WTC11 (cell line): ENCODE measurements around the gene LIPH. TPM values are rescaled to one million over a fixed set of nuclear protein-coding genes. Genes with fewer than 3 reads are reported as not detected.
A peak's percentile ranks its signal among the peaks of the same experiment; 100 is the strongest.

Experiments
- ATAC-seq: fragments of 200-7000 bp; cut with Tn5 transposase; 2 replicates; pipeline ENCODE4 v1.10.0; 2021; ENCODE audit warnings: mild to moderate bottlenecking, moderate library complexity
- CTCF ChIA-PET: fragments of 300-600 bp; sonication (Branson Sonifier 250); formaldehyde crosslinking; loops from one replicate; lab custom pipeline; 2021; ENCODE audit warnings: antibody characterized with exemption; lab: Charles Lee
- POLR2A ChIA-PET: fragments of 350-600 bp; sonication (Branson Sonifier 250); formaldehyde crosslinking; loops from one replicate; lab custom pipeline; 2021; ENCODE audit warnings: antibody characterized with exemption; lab: Charles Lee
- DNase-seq: peaks from one replicate; pipeline ENCODE4 v3.0.0; 2021; ENCODE audit warnings: low spot score
- H3K27ac Mint-ChIP-seq: 2 replicates; pipeline ENCODE4 v1.8.0; 2021; ENCODE audit warnings: mixed read lengths
- H3K27me3 Mint-ChIP-seq: 2 replicates; pipeline ENCODE4 v1.8.0; 2021; ENCODE audit warnings: low read depth, mild to moderate bottlenecking, moderate library complexity, mixed read lengths
- H3K36me3 Mint-ChIP-seq: 2 replicates; pipeline ENCODE4 v1.8.0; 2021; ENCODE audit warnings: mixed read lengths
- H3K4me1 Mint-ChIP-seq: 2 replicates; pipeline ENCODE4 v1.8.0; 2022; ENCODE audit warnings: mixed read lengths
- H3K4me3 Mint-ChIP-seq: 2 replicates; pipeline ENCODE4 v1.8.0; 2021; ENCODE audit warnings: mild to moderate bottlenecking, moderate library complexity, mixed read lengths
- H3K9me3 Mint-ChIP-seq: 2 replicates; pipeline ENCODE4 v1.8.0; 2021; ENCODE audit warnings: mixed read lengths
- ATF1 ChIP-seq: sonication (generic); formaldehyde crosslinking; IDR thresholded peaks from 2 replicates; pipeline ENCODE4 v1.8.1; 2023; ENCODE audit warnings: mild to moderate bottlenecking, moderate library complexity, missing genetic modification reagents
- ATF2 ChIP-seq: sonication (generic); formaldehyde crosslinking; IDR thresholded peaks from 2 replicates; pipeline ENCODE4 v1.8.1; 2022; ENCODE audit warnings: low read depth, missing genetic modification reagents, borderline replicate concordance
- CDX4 ChIP-seq: fragments of 250-450 bp; sonication (Bioruptor Pico); IDR thresholded peaks from 2 replicates; pipeline ENCODE4 v1.9.0; 2021; ENCODE audit warnings: moderate library complexity, mild to moderate bottlenecking, inconsistent platforms, borderline replicate concordance
- HMGXB4 ChIP-seq: sonication (generic); formaldehyde crosslinking; IDR thresholded peaks from 2 replicates; pipeline ENCODE4 v1.8.1; 2023; ENCODE audit warnings: mild to moderate bottlenecking, moderate library complexity, missing genetic modification reagents
- IRF2 ChIP-seq: sonication (generic); formaldehyde crosslinking; IDR thresholded peaks from 2 replicates; pipeline ENCODE4 v1.8.0; 2022; ENCODE audit warnings: low read depth, missing genetic modification reagents, borderline replicate concordance
- JAZF1 ChIP-seq: fragments of 250-450 bp; sonication (Bioruptor Pico); IDR thresholded peaks from 2 replicates; pipeline ENCODE4 v1.9.0; 2021; ENCODE audit warnings: moderate library complexity, mild to moderate bottlenecking, inconsistent platforms
- NR2C2 ChIP-seq: sonication (generic); formaldehyde crosslinking; IDR thresholded peaks from 2 replicates; pipeline ENCODE4 v1.8.0; 2022; ENCODE audit warnings: mild to moderate bottlenecking, missing genetic modification reagents
- PRDM15 ChIP-seq: sonication (generic); formaldehyde crosslinking; IDR thresholded peaks from 2 replicates; pipeline ENCODE4 v1.8.0; 2022; ENCODE audit warnings: missing genetic modification reagents
- ZSCAN18 ChIP-seq: fragments of 250-450 bp; sonication (Bioruptor Pico); IDR thresholded peaks from 2 replicates; pipeline ENCODE4 v2.1.2; 2022; ENCODE audit warnings: mild to moderate bottlenecking, moderate library complexity
- total RNA-seq: library from RNA; stranded (reverse); gene quantifications from 3 replicates; pipeline ENCODE4 v1.2.3, GENCODE V29; 2021

Gene LIPH
- total RNA-seq, 1 experiment from 2014 or later, result 0.07 TPM

- TF ChIP-seq PRDM15 (CRISPR knock-in tag) (no peak), ATF2 (CRISPR knock-in tag) (no peak), ATF1 (no peak), NR2C2 (no peak), HMGXB4 (CRISPR knock-in tag) (no peak), ZSCAN18 (CRISPR knock-in tag) (no peak), CDX4 (CRISPR knock-in tag) (no peak), JAZF1 (CRISPR knock-in tag) (no peak)
Measured at GRCh38 chr3:185585518-185585858, 33.1 kb upstream of the LIPH start (continued).

GRCh38 chr3:185584686-185585085 is 32.3 kb upstream of the LIPH start:
- Mint-ChIP-seq H3K4me3 (peak overlapping the region; percentile 89), H3K4me1 (peaks cover 48% of the 10 kb centered on the region), H3K27me3 (no peaks in the 10 kb centered on the region; the same call in 1 of the 2 replicates), H3K36me3 (no peaks in the 10 kb centered on the region), H3K9me3 (no peaks in the 10 kb centered on the region), H3K27ac (peak overlapping the region; percentile 99)
- ChIA-PET CTCF (interaction anchor here (1.6 kb wide), 1 partner anchor 9 kb away, joined by 21 read pairs; no protein-coding TSS in a partner anchor), POLR2A (interaction anchor here (1.5 kb wide), 1 partner anchor 86 kb away, joined by 4 read pairs; the partner anchor contains the start of gene TMEM41A)
- DNase-seq (no peak), ATAC-seq (no peak)
- no peak for TF ChIP-seq IRF2 (CRISPR knock-in tag)
- no peak for TF ChIP-seq PRDM15 (CRISPR knock-in tag)
